ENCODE data around the gene PERCC1. TPM values are rescaled to one million over a fixed set of nuclear protein-coding genes. Genes with fewer than 3 reads are reported as not detected.

Gene PERCC1
- total RNA-seq, 1 donor from 2014 or later, result not detected

- no peak for DNase-seq (ENCODE audit: low read depth, low spot score)
Measured at GRCh38 chr16:1449201-1449788, 18.4 kb downstream of the PERCC1 start.

- no peak for DNase-seq (ENCODE audit: low read depth, low spot score)
Measured at GRCh38 chr16:1450218-1450617, 19.3 kb downstream of the PERCC1 start.

- DNase-seq (ENCODE audit: low read depth, low spot score), result no peak
Measured at GRCh38 chr16:1450841-1451240, 20.0 kb downstream of the PERCC1 start.

- no peak for DNase-seq (ENCODE audit: low read depth, low spot score)
Measured at GRCh38 chr16:1451702-1452392, 21.0 kb downstream of the PERCC1 start.

GRCh38 chr16:1452530-1452929, 21.7 kb downstream of the PERCC1 start:
- DNase-seq (ENCODE audit: low read depth, low spot score), result no peak

GRCh38 chr16:1453316-1453715, 22.4 kb downstream of the PERCC1 start:
- DNase-seq (ENCODE audit: low read depth, low spot score), result no peak

- no peak for DNase-seq (ENCODE audit: low read depth, low spot score)
Measured at GRCh38 chr16:1454561-1454960, 23.7 kb downstream of the PERCC1 start.

- DNase-seq (ENCODE audit: low read depth, low spot score), result no peak
Measured at GRCh38 chr16:1455190-1456171, 24.6 kb downstream of the PERCC1 start.

- no peak for DNase-seq (ENCODE audit: low read depth, low spot score)
Measured at GRCh38 chr16:1456951-1457350, 26.1 kb downstream of the PERCC1 start.

- no peak for DNase-seq (ENCODE audit: low read depth, low spot score)
Measured at GRCh38 chr16:1457489-1458245, 26.8 kb downstream of the PERCC1 start.

GRCh38 chr16:1458336-1458976, 27.6 kb downstream of the PERCC1 start:
- DNase-seq (ENCODE audit: low read depth, low spot score), result no peak

GRCh38 chr16:1458977-1459341, 28.1 kb downstream of the PERCC1 start:
- no peak for DNase-seq (ENCODE audit: low read depth, low spot score)

GRCh38 chr16:1459967-1460366, 29.1 kb downstream of the PERCC1 start:
- no peak for DNase-seq (ENCODE audit: low read depth, low spot score)

GRCh38 chr16:1460602-1461138, 29.8 kb downstream of the PERCC1 start:
- DNase-seq (ENCODE audit: low read depth, low spot score), result no peak

GRCh38 chr16:1461146-1461545, 30.3 kb downstream of the PERCC1 start:
- DNase-seq (ENCODE audit: low read depth, low spot score), result no peak

GRCh38 chr16:1464196-1464893, 33.5 kb downstream of the PERCC1 start:
- DNase-seq (ENCODE audit: low read depth, low spot score), result no peak

- no peak for DNase-seq (ENCODE audit: low read depth, low spot score)
Measured at GRCh38 chr16:1464894-1465566, 34.2 kb downstream of the PERCC1 start.

GRCh38 chr16:1465567-1465915, 34.7 kb downstream of the PERCC1 start:
- no peak for DNase-seq (ENCODE audit: low read depth, low spot score)

- no peak for DNase-seq (ENCODE audit: low read depth, low spot score)
Measured at GRCh38 chr16:1466054-1466453, 35.2 kb downstream of the PERCC1 start.
